GM23338 (cell line): ENCODE measurements around the gene KRT16. TPM values are rescaled to one million over a fixed set of nuclear protein-coding genes. Genes with fewer than 3 reads are reported as not detected.

ENCODE experiments used
- ATAC-seq: fragments of 200-7000 bp; cut with Tn5 transposase; 3 replicates; pipeline ENCODE4 v1.9.1; 2020
- DNase-seq: peaks from one replicate; pipeline ENCODE4 v3.0.0-alpha.2; 2015; ENCODE audit warnings: low spot score
- H2AFZ ChIP-seq: fragments of 200-600 bp; sonication (generic); 2 replicates; pipeline ENCODE4 v1.8.0; 2016; ENCODE audit warnings: antibody characterized with exemption, mild to moderate bottlenecking, moderate library complexity
- H3F3A ChIP-seq: fragments of 200-600 bp; sonication (generic); replicated peaks from 2 replicates; pipeline ENCODE4 v1.8.0; 2017; ENCODE audit warnings: antibody characterized with exemption, mixed run types, low read depth
- H3K27ac ChIP-seq: fragments of 200-600 bp; sonication (generic); 2 replicates; pipeline ENCODE4 v1.6.1; 2016; ENCODE audit warnings: low read depth
- H3K27me3 ChIP-seq: fragments of 200-600 bp; sonication (generic); 2 replicates; pipeline ENCODE4 v1.8.0; 2016; ENCODE audit warnings: mild to moderate bottlenecking, mixed run types, moderate library complexity; ENCODE audit not compliant: insufficient read depth
- H3K36me3 ChIP-seq: fragments of 200-600 bp; sonication (generic); 2 replicates; pipeline ENCODE4 v1.8.0; 2016; ENCODE audit warnings: mild to moderate bottlenecking; ENCODE audit not compliant: insufficient read depth
- H3K4me1 ChIP-seq: fragments of 200-600 bp; sonication (generic); 2 replicates; pipeline ENCODE4 v1.8.0; 2016; ENCODE audit warnings: mild to moderate bottlenecking, moderate library complexity; ENCODE audit not compliant: insufficient read depth
- H3K4me2 ChIP-seq: fragments of 200-600 bp; sonication (generic); 2 replicates; pipeline ENCODE4 v1.7.1; 2017; ENCODE audit warnings: mixed run types
- H3K4me3 ChIP-seq: fragments of 200-600 bp; sonication (generic); 2 replicates; pipeline ENCODE4 v1.6.1; 2016; ENCODE audit warnings: mixed run types
- H3K79me2 ChIP-seq: fragments of 200-600 bp; sonication (generic); replicated peaks from 2 replicates; pipeline ENCODE4 v1.8.0; 2017; ENCODE audit warnings: mild to moderate bottlenecking; ENCODE audit not compliant: insufficient read depth
- H3K9me2 ChIP-seq: fragments of 200-600 bp; sonication (generic); 2 replicates; pipeline ENCODE4 v1.8.0; 2017; ENCODE audit not compliant: insufficient read depth
- H4K20me1 ChIP-seq: fragments of 200-600 bp; sonication (generic); replicated peaks from 2 replicates; pipeline ENCODE4 v1.8.0; 2017; ENCODE audit warnings: mild to moderate bottlenecking; ENCODE audit not compliant: insufficient read depth
- H3K27ac Mint-ChIP-seq: 2 replicates; pipeline ENCODE4 v1.8.0; 2020; ENCODE audit warnings: inconsistent platforms, mild to moderate bottlenecking, moderate library complexity, mixed read lengths
- H3K27me3 Mint-ChIP-seq: 3 replicates; pipeline ENCODE4 v1.8.0; 2022; ENCODE audit warnings: low read depth, mild to moderate bottlenecking, moderate library complexity, mixed read lengths, inconsistent platforms; ENCODE audit not compliant: insufficient read depth, poor library complexity
- H3K36me3 Mint-ChIP-seq: 3 replicates; pipeline ENCODE4 v1.8.0; 2021; ENCODE audit warnings: low read depth, mild to moderate bottlenecking, inconsistent platforms, moderate library complexity, mixed read lengths
- H3K4me1 Mint-ChIP-seq: 3 replicates; pipeline ENCODE4 v1.8.0; 2020; ENCODE audit warnings: mild to moderate bottlenecking, inconsistent platforms, mixed read lengths
- H3K4me3 Mint-ChIP-seq: 3 replicates; pipeline ENCODE4 v1.8.0; 2021; ENCODE audit warnings: moderate library complexity, mild to moderate bottlenecking, inconsistent platforms, mixed read lengths
- H3K9me3 Mint-ChIP-seq: 3 replicates; pipeline ENCODE4 v1.8.0; 2020; ENCODE audit warnings: moderate library complexity, mild to moderate bottlenecking, inconsistent platforms, mixed read lengths
- ETS1 ChIP-seq: IDR thresholded peaks from 2 replicates; pipeline ENCODE4 v1.6.1; 2016; ENCODE audit warnings: antibody characterized with exemption
- EZH2 ChIP-seq: fragments of 200-600 bp; sonication (generic); IDR thresholded peaks from one replicate; pipeline ENCODE4 v1.8.0; 2017; ENCODE audit warnings: antibody characterized with exemption, mild to moderate bottlenecking, low read depth; ENCODE audit not compliant: unreplicated experiment
- JUNB ChIP-seq: IDR thresholded peaks from one replicate; pipeline ENCODE4 v1.6.1; 2016; ENCODE audit warnings: antibody characterized with exemption; ENCODE audit not compliant: unreplicated experiment
- STAT1 ChIP-seq: IDR thresholded peaks from one replicate; pipeline ENCODE4 v1.6.1; 2016; ENCODE audit warnings: antibody characterized with exemption; ENCODE audit not compliant: unreplicated experiment
- ZNF114 ChIP-seq: fragments of 250-450 bp; sonication (Bioruptor Pico); IDR thresholded peaks from 2 replicates; pipeline ENCODE4 v1.5.0; 2020; ENCODE audit warnings: mild to moderate bottlenecking, moderate library complexity
- ZNF331 ChIP-seq: fragments of 250-450 bp; sonication (Bioruptor Pico); IDR thresholded peaks from 2 replicates; pipeline ENCODE4 v1.5.0; 2020; ENCODE audit warnings: low read depth, mild to moderate bottlenecking, moderate library complexity
- ZNF462 ChIP-seq: fragments of 250-450 bp; sonication (Bioruptor Pico); IDR thresholded peaks from 2 replicates; pipeline ENCODE4 v1.5.0; 2020; ENCODE audit warnings: mild to moderate bottlenecking, moderate library complexity
- polyA plus RNA-seq: library from polyadenylated mRNA; unstranded; fragments of >200 nt; fragmentation: Nextera tagmentation; extraction: Ambion mirVana; gene quantifications from 2 replicates; pipeline ENCODE4 v1.2.1, GENCODE V29; 2016
- total RNA-seq: library from RNA; depleted of rRNA; stranded (reverse); fragments of >200 nt; shearing (Covaris generic); gene quantifications from 2 replicates; pipeline ENCODE4 v1.2.3, GENCODE V29; 2014

The KRT16 gene
- total and polyA plus RNA-seq, 2 experiments from 2014 or later = not detected

- no peak for TF ChIP-seq ETS1
- TF ChIP-seq ZNF462 (CRISPR knock-in tag) = no peak
Observed at GRCh38 chr17:41578971-41579370, 33.6 kb downstream of the KRT16 start (continued).

DNA sequence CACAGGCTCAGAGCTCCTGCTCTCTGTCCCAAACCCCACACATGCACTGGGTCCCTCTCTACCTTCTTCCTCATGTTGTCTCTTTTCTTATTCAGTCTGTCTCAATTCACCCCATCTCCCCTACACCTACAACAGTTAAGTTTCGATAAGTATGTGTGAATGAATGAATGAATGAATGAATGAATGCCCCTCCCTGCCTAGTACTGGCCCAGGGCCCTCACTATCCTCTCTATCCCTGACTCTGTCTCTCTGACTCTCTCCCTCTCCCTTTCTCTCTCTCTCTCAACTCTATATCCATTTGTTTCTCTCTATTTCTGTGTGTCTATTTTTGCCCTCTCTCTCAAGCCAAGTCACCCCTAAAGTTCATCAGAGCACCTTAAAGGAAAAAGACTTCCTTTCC is 34.0 kb downstream of the KRT16 start:
- H3K4me1 Mint-ChIP-seq = peaks cover 7% of the 10 kb centered on the region; the same call in 2 of the 3 replicates
- Histone ChIP-seq H2AFZ (0 out of 2 replicates have a peak overlapping the region, but pooled peaks have one; percentile 98), H3K79me2 (no peaks in the 10 kb centered on the region), H3K27ac (no peak overlapping the region), H3K27me3 (no peaks in the 10 kb centered on the region), H3K4me2 (no peak overlapping the region), H3K9me2 (peaks cover 10% of the 10 kb centered on the region), H3K36me3 (no peaks in the 10 kb centered on the region), H4K20me1 (no peaks in the 10 kb centered on the region), H3F3A (no peaks in the 10 kb centered on the region; the same call in 1 of the 2 replicates), H3K4me1 (peaks cover 3% of the 10 kb centered on the region; the same call in 1 of the 2 replicates), H3K4me3 (no peak overlapping the region)
- H3K4me3 Mint-ChIP-seq = no peak overlapping the region
- H3K36me3 Mint-ChIP-seq = no peaks in the 10 kb centered on the region; the same call in 2 of the 3 replicates
- peaks cover 3% of the 10 kb centered on the region; the same call in 1 of the 3 replicates for H3K9me3 Mint-ChIP-seq
- H3K27ac Mint-ChIP-seq = no peak overlapping the region
- no peak for ATAC-seq
- no peak for DNase-seq
- peaks cover 17% of the 10 kb centered on the region for H3K27me3 Mint-ChIP-seq
- TF ChIP-seq ZNF114 (CRISPR knock-in tag) = no peak
- TF ChIP-seq JUNB = no peak
- TF ChIP-seq EZH2 = no peak
- TF ChIP-seq ZNF462 (CRISPR knock-in tag) = no peak
- no peak for TF ChIP-seq ZNF331 (CRISPR knock-in tag)
- TF ChIP-seq STAT1 = no peak
- TF ChIP-seq ETS1 = no peak
